ENCODE results near the gene NTF4. TPM values are rescaled to one million over a fixed set of nuclear protein-coding genes. Genes with fewer than 3 reads are reported as not detected.

NTF4 gene
- total RNA-seq, 1 experiment from 2014 or later, result 1.7 TPM

- no peak for TF ChIP-seq ZBTB33 (IDR thresholded peaks at IDR 0.05; ENCODE audit: extremely low read depth, insufficient replicate concordance, low read length)
Measured at GRCh38 chr19:49059053-49059452, 5.6 kb downstream of the NTF4 start (continued).

- Histone ChIP-seq H3K4me2 (ENCODE audit: low read length) (peak overlapping the region; percentile 81), H3K9me3 (ENCODE audit: control insufficient read depth in 1 of 2, insufficient read depth in 1 of 2, low read depth in 1 of 2, low read length in 2 of 2) (no peaks in the 10 kb centered on the region), H3K9me2 (ENCODE audit: insufficient read depth) (no peaks in the 10 kb centered on the region), H3K4me3 (replicated peaks in 1 of 2; ENCODE audit: low read depth in 1 of 2, low read length in 2 of 2) (no peak overlapping the region), H3K9ac (ENCODE audit: low read length) (no peak overlapping the region), H4K20me1 (ENCODE audit: insufficient read depth) (no peaks in the 10 kb centered on the region), H3K27me3 (ENCODE audit: insufficient read depth, low read length) (no peaks in the 10 kb centered on the region), H3K4me1 (ENCODE audit: control insufficient read depth in 1 of 2, insufficient read depth in 2 of 2, low read length in 2 of 2) (peaks cover 24 to 70% of the 10 kb centered on the region in 2 experiments), H3K27ac (ENCODE audit: low read depth, low read length) (no peak overlapping the region; the same call in 1 of the 2 replicates), H3K36me3 (ENCODE audit: control insufficient read depth in 1 of 2, insufficient read depth in 2 of 2, low read length in 2 of 2) (no peaks in the 10 kb centered on the region), H2AFZ (ENCODE audit: low read depth, low read length, poor library complexity, severe bottlenecking) (no peak overlapping the region), H3K79me2 (ENCODE audit: insufficient read depth, low read length) (no peaks in the 10 kb centered on the region; the same call in 1 of the 2 replicates)
- no peak for TF ChIP-seq POLR2AphosphoS5 (IDR thresholded peaks at IDR 0.05; ENCODE audit: low read depth, low read length)
- no peak for TF ChIP-seq CTCF (IDR thresholded peaks at IDR 0.05 in 2 of 3, conservative IDR thresholded peaks at IDR 0.05 in 1 of 3; ENCODE audit: borderline replicate concordance in 1 of 3, insufficient read depth in 1 of 3, low read depth in 2 of 3, low read length in 2 of 3)
- no peak for TF ChIP-seq SP1 (IDR thresholded peaks at IDR 0.05; ENCODE audit: low read depth)
- TF ChIP-seq FOSL1 (IDR thresholded peaks at IDR 0.05; ENCODE audit: low read depth), result no peak
- no peak for TF ChIP-seq POLR2A (IDR thresholded peaks at IDR 0.05; ENCODE audit: borderline replicate concordance, extremely low read depth, insufficient read depth, insufficient read length)
- no peak for TF ChIP-seq MAX (IDR thresholded peaks at IDR 0.05)
- TF ChIP-seq SRF (IDR thresholded peaks at IDR 0.05; ENCODE audit: low read depth), result no peak
- no peak for TF ChIP-seq REST (IDR thresholded peaks at IDR 0.05; ENCODE audit: low read depth)
- no peak for TF ChIP-seq JUND (IDR thresholded peaks at IDR 0.05)
- TF ChIP-seq RAD21 (IDR thresholded peaks at IDR 0.05; ENCODE audit: low read depth), result no peak
- TF ChIP-seq EZH2 (IDR thresholded peaks at IDR 0.05), result no peak
- TF ChIP-seq ZFX (IDR thresholded peaks at IDR 0.05), result no peak
- RAD21 ChIA-PET (ENCODE audit: low non-redundant PET in 1 of 2, low total read pairs in 2 of 2, uncharacterized antibody in 2 of 2, unreplicated experiment in 2 of 2), result no interaction called here
- peak; percentile 17; the same call in 1 of the 2 replicates for ATAC-seq
- BruUV-seq (replicated peaks), result no TSS peak
- CTCF ChIA-PET, result interaction anchor here (4.1 kb wide), 1 partner anchor 66 kb away, joined by 20 read pairs; the partner anchor contains the start of genes GYS1 and RUVBL2
- POLR2A ChIA-PET, result interaction anchor here (1.3 kb wide), 1 partner anchor 413 kb away, joined by 3 read pairs; the partner anchor contains the start of gene CA11
- no peak for DNase-seq (ENCODE audit: low read depth, low spot score)
- intact Hi-C loops (cut with micrococcal nuclease), result no loop called here
Measured at GRCh38 chr19:49058562-49058961, 6.1 kb downstream of the NTF4 start.
